Stimulated activated CD4-positive, alpha-beta T cell treated with anti-CD3 and anti-CD28 coated beads, Interleukin-1b, Interleukin-23, amount 100 ng/mL, for 4 hours (primary cell): ENCODE data around the gene CERS3.

Experiments
- DNase-seq, 2 donors: peaks; one replicate each; pipeline ENCODE4 v3.0.0-alpha.2; 2020; ENCODE audit warnings: low read depth in 2 of 2

Gene CERS3

DNA sequence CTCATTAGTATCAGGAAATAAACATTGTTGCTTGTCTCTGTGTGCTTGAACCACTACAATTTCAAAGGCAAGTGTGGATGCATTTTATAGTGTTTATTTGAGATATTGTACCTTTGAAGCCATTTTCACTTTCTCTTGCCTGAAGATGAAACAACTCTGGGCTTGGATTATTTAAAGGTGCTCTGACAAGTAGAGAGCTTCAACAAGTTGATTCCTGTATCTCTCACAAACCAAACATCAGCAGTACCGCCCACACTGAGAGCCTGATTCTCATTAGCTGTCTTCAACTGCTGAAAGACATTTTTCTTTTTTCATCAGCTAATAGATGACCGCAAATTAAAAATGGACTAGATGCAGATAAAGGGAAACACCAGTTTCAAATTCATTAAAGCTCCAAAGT lies 806 bp upstream of the CERS3 start:
- DNase-seq: no peak

DNA sequence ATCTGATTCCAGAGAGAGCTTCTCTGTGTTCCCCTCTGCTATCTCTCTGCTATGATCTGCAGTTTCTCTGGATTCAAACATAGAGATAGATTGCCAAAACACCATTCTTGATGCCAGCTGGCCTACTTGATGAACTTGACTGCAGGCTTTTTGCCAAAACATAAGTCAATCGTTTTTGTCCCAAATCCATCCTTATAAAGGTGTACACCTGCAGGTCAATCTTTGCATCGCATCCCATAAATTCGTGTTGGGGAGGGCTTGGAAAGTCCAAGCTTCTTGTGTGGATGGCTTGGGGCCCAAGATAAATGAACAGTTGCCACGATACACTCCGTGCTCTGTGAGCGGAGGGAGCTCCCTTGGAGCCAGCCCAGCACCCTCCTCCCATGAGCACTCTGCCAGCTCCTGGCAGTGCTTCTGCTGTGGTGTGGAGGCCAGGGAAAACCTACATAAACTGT lies 2.7 kb downstream of the CERS3 start:
- no peak for DNase-seq

DNA sequence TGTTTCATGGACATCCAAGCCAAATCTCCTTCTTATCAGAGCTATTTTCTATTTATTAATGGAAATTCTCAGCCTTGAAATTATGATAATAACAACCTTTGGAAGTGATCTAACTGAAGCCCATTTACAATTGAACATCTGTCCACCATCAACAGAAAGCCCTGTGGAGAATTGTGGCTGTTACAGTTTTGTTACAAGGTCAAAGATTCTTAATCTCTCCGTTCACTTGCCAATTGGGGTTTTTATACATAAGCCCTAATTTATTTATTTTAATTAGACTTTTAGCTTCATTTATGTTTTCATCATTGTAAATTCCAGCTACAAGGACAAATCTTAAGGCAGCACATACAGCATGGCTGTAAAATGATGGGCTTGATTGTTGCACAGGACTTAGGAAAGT lies 3.3 kb downstream of the CERS3 start:
- DNase-seq: no peak

DNA sequence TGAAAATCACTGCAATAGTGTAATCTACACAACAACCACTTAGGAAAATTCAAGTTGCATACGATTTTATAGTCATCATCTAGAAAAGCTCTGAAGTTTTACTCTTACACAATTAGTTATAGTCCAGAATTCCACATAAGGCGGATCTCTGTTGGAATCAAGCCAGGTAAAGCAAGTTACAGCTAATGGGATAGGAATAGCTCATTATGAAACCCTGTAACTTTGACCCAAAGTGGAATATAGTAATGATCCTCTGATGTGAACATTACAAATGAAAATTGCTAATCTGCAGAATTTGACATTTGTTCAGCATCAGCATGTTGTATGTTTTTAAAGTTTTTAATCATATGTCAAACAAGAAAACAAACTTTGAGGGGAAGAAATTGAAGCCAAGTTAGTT lies 4.4 kb downstream of the CERS3 start:
- no peak for DNase-seq

DNA sequence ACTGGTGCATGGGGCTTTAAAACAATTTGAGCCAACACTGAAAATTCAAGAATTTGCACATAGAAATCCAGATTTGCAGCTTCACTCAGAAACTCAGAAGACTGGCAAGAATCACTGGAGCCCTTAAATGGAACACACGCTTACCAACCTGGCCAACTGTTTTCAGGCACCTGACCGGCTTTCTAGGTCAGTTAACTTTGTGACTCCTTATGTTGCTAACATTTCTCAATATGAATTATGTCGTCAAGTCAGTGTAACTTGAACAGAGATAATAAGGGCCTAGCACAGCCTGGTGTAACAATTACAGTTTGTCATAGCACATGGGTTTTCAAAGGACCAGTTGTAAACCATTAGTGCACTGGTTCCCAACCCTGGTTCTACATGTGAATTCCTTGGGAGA lies 6.8 kb downstream of the CERS3 start:
- DNase-seq: no peak

DNA sequence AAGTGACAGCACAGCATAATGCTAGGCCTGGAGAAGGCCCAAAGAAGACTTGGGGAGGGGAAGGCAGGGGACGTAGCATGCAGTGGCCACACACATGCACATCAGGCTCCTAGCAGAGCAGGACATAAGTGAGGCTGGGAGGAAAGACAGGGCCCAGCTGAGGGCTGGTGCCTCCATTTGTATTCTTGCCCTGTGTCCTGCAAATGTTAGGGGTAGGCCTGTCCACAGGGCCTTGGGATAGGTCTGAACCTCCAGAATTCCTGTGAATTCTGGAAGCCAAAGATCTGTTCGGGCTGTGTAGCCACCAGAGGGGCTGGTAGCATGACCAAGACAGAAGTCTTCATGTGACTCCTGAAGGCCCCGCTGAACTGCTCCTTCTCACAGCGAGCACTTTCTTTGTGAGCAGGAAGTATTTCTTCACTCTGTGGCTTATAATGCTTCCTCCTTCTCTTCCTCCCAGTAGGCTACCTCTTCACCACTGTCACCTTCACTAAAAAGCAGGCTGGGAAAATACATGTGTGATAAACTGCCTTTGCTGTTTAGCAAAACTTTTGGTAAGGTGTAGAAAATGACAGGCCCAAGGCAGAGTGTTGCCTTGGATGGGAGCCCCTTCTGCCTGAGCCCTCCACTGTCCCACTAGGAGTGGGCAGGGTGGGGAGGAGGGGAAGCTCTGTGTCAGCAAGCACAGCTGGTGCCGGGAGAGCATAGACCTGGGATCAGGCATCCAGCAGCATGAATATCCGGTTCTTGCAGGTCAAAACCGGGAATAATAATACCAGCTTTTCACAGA lies 8.4 kb downstream of the CERS3 start:
- no peak for DNase-seq

DNA sequence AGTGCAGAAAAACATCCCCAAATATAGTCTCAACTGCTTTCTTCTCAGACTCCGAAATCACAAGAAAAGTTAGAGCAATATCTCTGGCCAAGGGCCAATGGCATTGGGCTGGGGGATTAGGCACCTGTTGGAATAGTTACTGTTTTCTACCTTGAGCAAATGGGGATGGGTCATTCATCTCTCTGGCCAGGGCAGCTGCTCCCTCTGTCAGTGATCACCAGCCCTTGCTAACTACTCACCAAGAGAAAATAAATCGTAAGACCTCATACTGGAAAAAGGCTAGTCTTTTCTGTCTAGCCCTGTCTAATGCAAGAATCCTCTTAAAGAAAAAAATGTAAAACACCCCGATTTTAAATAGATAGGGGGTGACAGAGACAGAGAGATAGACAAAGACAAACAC lies 10.9 kb downstream of the CERS3 start:
- DNase-seq: no peak

DNA sequence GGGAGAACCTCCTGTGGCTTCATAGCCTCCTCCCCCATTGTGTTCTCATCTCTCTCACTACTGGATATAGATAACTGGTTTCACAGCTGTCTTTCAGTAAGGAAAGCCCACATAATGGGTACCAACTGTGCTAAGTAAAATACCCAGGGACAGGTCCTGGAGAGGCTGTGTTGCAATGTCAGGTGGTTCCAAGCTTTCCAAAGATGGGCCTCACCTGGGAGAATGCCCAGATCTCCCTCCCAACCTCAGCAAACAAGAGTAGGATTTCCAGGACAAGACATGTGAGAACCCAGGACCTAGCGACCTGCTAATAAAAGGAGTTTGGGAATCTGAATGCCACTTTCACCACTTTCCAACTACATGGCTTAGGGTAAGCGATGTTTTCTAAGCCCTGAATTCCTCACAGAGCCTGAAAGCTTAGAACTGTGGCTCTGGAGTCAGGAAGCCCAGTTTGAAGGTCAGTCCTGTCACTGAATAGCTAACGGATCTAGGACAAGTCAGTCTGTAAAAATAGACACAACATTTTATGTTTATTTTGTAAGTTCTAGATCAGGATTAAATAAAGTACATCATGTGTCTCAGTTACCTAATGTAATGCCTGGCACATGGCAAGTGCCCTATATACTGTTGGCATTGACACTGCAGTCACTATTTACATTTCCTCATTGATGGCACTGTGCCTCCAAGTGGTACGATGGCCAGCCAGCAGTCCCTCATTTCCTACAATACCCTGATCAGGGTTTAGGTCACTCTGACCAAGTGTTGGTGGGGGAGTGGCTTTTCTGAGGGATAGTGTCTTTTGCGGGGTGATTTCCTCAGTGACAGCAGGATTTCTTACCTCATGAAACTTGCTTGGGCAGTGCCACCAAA lies 11.9 kb downstream of the CERS3 start:
- DNase-seq: no peak

DNA sequence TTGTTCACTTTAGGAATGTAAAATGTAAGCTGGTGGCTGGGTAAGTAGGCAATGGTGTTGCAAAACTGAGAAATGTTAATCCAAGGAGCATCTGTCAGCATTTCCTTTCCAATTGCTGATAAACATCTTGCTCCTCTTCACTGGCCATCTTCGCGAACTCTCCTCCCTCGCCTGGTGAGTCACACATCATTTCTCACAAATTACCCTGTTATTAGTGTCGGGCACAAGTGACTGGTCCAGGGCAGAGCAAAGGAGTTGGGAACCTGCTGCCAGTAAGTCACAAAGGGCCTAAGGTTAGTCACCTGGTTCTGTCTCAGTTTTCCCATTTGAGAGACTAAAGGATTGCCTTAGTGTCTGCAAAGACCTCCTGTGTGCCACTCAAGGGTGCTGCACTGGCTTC lies 13.0 kb downstream of the CERS3 start:
- no peak for DNase-seq

DNA sequence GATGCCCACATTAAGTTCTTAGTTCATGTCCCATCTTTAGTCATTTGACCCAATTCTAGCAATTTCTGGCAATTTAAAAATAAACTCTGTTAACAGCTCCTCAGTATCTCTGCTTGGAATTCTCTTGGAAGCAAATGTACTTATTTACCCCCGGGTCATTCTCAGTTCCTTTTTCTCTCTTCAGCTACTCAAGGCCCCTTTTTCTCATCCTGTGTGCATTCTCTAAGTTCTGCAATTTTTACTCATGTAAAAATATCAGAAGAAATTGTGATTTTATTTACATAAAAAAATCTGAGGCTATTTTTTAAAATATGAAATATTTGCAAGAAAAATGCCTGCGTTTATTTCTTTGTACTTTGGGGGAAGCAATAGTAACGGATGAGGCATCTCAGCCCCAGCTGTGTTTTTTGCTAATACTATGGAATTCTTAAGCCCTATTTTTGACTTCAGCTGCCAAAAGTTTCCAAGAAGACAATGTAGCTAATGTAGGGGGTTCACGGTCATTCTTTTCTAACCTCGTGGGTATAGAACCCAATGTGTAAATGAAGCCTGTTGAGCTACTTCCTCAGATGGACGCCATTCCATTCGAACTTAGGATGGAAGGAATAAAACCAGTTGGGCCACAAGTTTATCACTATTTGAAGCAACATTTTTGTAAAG lies 20.0 kb downstream of the CERS3 start:
- no peak for DNase-seq

DNA sequence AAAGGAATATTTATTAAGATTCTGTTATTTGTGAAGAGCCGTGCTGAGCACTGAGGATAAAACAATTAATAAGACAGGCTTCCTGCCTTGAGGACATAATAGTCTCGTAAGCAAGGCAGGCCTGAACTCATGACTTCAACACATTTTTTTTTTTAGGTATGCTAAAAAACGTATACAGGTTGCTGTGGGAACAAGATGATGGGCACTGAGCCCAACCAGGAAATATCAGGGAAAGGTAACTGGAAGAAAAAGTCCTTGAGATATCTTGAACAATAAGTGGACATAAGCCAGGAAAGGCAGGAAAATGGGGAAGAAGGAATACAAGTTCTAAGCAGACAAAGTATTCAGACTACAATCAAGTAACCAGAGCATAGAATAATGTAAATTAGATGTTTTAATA lies 26.1 kb downstream of the CERS3 start:
- DNase-seq: no peak

DNA sequence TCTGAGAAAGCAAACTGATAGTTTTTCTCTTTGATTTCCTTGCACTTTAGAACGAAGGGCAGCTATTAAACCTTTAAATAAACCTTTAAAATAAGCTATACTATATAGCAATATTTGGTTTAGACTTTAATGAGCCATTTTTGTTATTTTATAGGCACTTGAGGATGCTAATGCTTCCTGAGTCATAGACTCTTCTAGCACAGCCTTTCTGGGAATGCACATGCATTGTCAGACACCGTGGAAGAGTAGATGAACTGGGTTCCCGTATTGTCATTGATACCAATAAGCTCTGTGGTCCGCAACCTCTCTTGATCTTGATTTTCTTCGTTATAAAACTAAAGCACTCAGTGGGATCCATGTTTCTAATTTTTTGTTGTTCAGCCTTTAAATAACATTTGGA lies 27.6 kb downstream of the CERS3 start:
- no peak for DNase-seq

DNA sequence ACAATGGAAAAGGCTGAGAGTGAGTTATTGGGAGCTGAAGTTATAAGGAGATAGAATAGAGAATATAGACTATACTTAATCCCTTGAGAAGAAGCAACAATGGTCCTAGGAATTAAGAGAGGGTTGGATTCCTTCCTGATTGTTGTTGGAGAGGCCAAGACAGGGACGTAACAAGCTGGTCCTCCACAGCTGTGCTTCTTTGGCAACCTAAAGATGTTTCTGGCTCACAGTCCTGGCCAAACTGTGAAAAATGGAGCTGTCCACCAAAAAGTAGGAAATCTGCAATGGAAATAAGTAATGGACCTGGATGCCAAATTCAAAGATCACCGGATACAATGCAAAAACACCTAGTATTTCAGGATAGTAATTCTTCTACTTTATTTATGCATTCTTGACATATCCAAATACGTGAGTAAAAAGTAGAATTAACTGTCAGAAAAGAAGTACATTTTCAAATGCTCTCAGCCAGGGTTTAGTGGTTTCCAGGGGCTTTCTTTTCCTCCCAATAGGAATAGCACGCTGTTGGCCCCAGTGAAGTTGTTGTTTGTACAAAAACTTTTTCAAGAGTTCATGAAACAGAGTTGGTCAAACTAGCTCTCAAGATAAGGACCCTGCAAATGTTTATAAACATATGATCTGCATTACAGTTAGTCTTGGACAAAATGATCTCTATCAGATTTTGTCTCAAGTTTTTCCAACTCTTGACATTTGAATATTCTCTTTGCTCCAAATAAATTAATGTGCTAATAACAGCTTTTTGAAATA lies 28.3 kb downstream of the CERS3 start:
- DNase-seq: no peak

DNA sequence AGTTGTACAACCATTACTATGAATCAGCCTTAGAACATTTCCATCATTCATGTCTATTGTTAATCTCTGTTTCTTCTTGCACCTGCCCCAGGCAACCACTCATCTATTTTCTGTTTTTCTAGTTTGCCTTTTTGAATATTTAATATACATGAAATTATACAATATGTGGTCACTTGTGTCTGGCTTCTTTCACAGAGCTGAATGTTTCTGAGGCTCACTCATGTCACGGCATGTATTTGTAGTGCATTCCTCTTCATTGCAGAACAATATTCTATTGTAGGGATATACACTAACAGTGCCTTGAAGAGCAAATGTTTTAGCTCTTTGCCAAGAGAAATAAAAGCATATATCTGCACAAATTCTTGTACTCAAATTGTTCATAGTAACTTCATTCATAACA lies 32.9 kb downstream of the CERS3 start:
- no peak for DNase-seq

DNA sequence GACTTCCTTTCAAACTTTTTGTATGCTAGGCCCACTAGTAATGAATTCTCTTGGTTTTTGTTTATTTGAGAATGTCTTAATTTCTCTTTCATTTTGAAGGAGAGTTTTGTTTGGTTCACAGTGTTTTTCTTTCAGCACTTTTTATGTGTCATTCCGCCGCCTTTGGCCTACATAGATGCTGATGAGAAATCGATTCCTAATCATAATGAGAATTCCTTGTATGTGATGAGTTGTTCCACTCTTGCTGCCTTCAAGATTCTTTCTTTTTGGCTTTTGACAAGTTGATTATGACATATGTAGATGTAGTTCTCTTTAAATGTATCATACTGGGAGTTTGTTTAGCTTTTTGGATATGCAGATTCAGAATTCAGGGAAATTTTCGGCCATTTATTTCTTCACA lies 35.5 kb downstream of the CERS3 start:
- DNase-seq: no peak

DNA sequence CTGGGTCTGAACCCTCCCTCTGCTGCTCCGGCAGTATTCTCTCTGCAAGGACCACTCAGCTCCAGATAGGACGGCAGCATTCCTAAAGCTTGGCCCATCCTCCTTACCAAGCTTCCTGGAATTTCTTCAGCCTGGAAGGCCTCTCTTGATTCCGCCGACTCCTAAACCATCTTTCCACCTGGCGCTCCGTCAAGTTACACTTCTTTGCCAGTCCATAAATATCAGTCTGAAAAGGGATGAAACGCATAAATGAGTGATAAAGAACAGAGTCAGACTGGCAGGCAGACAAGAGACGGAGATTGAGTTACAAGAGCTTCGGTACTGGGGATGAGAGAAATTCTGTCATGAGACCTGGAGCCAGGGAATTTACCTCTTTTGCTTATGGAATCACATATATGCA lies 44.3 kb downstream of the CERS3 start:
- no peak for DNase-seq

DNA sequence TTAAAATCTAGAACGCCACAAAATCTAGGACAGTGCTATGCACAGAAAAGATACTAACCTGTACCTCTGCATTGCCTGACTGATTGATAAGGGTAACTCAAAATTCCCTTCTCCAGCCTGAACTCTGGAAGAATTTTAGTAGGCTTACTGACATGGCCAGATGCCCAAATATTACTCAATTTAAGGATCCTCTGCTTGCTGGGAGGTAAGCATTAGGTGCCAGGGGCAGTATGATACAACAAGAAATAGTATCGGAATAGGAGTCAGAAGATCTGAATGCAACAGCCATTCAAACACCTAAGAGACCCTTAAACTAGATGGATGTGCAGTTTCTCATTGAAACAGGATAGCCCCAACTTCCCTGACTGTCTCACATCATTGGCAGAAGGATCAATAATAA lies 45.4 kb downstream of the CERS3 start:
- no peak for DNase-seq

DNA sequence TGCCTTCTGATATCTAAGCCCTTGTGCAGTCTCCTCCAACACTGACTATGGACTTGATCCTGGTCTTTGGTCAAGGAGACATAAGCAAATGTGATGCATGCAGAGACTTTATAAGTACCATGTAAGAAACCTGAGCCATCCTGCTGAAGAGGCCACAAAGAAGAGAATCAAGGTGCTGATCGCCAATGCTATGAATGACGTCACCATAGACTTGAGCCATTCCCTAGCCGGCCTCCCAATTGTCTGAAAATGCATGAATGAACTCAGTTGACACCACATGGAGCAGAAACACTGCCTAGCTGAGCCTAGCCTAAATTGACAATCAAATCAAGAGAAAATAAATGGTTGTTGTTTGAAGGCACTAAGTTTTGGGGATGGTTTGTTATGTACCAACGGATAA lies 51.9 kb downstream of the CERS3 start:
- DNase-seq: no peak

DNA sequence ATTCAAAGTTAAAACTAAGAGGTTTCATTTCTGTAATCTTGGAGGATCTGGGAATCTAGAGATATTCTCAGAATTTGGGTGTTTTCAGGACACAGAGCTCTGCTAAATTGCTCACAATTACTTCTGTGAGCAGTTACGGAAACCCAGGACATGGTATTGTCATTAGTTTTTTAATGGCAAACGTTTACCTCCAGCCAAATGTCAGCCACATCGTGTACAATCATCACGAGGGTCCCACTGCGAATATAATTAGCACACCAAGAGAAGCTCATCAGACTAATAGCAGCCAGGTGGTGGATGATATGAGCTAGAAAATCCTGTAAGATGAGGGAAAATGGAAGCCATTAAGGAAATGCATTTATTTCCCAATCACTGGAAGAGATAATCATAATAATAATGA lies 56.0 kb downstream of the CERS3 start:
- no peak for DNase-seq

DNA sequence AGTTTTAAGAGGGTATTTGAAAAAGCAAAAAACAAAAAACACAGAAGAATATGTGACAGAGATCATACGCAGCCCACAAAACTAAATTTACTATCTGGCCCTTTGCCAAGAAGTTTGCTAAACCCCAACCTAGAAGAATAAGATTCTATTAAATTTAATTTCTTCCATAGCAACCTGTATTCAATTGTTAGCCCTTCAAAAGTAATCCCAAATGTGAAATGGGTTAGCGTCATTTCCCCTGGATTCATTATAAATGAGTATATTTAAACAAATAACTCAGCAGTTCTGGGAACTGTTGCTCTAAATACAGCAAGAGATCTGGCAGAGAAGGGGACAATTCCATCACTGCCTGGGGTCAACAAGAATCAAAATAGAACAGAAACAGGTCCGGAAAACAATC lies 56.8 kb downstream of the CERS3 start:
- DNase-seq: no peak

DNA sequence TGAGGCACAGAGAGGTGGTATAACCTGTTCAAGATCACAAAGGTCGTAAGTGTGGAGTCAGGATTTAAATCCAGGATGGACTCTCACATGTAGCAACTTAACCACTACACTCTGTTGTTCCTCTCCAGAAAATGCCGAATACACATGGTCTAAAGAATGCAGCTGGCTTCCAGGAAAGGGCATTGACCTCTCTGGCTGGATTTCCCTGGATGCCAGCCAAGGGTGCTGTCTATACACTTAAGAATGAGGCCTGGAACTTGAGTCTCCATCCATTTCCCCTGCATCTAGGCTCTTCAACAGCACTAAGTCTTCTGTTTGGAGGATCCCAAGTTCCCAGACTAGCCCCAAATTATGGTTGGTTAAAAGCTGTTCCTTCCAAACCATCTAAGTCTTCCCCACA lies 60.5 kb downstream of the CERS3 start:
- no peak for DNase-seq

DNA sequence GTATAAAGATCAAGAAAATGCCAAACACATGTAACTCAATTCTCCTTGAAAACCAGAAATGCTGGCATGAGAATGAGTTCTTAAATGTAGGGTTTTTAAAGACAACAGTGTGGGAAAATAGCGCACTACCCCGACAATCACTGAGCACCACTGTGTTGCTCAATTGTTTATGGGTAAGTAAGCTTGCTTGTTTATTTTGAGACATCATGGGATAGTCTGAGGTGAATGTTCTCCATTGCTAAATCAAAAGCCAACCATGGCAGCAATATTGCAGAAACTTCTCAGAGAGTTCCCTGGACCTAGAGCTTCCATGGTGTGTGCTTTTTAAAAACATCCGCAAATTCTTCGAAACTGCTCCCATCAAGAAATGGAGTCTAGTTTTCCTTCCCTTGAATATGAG lies 62.7 kb downstream of the CERS3 start:
- DNase-seq: no peak
